GM18907 (cell line): ENCODE data around the gene DSCAML1.

Experiments
- ATAC-seq: cut with Tn5 transposase; IDR thresholded peaks from one replicate; pipeline ENCODE4 v1.9.1; 2021; ENCODE audit warnings: mild to moderate bottlenecking, moderate library complexity; ENCODE audit not compliant: unreplicated experiment

DSCAML1 gene

GRCh38 chr11:117643606-117644300, 153.3 kb downstream of the DSCAML1 start:
- ATAC-seq: no peak

GRCh38 chr11:117642835-117643234, 154.2 kb downstream of the DSCAML1 start:
- ATAC-seq: no peak

GRCh38 chr11:117642396-117642795, 154.6 kb downstream of the DSCAML1 start:
- no peak for ATAC-seq

- no peak for ATAC-seq
Observed at GRCh38 chr11:117641008-117641915, 155.8 kb downstream of the DSCAML1 start.

GRCh38 chr11:117640041-117640440, 157.0 kb downstream of the DSCAML1 start:
- no peak for ATAC-seq

GRCh38 chr11:117639601-117640000, 157.4 kb downstream of the DSCAML1 start:
- no peak for ATAC-seq

GRCh38 chr11:117638911-117639543, 158.0 kb downstream of the DSCAML1 start:
- no peak for ATAC-seq

- ATAC-seq: no peak
Observed at GRCh38 chr11:117634756-117635603, 162.0 kb downstream of the DSCAML1 start.

- no peak for ATAC-seq
Observed at GRCh38 chr11:117633976-117634755, 162.8 kb downstream of the DSCAML1 start.

- no peak for ATAC-seq
Observed at GRCh38 chr11:117633186-117633754, 163.7 kb downstream of the DSCAML1 start.

- no peak for ATAC-seq
Observed at GRCh38 chr11:117632306-117632705, 164.7 kb downstream of the DSCAML1 start.

GRCh38 chr11:117631336-117632140, 165.5 kb downstream of the DSCAML1 start:
- no peak for ATAC-seq

- ATAC-seq: no peak
Observed at GRCh38 chr11:117629891-117630538, 167.0 kb downstream of the DSCAML1 start.

GRCh38 chr11:117629146-117629545, 167.9 kb downstream of the DSCAML1 start:
- no peak for ATAC-seq

- no peak for ATAC-seq
Observed at GRCh38 chr11:117627259-117627658, 169.8 kb downstream of the DSCAML1 start.

GRCh38 chr11:117626576-117626975, 170.4 kb downstream of the DSCAML1 start:
- ATAC-seq: no peak

- ATAC-seq: no peak
Observed at GRCh38 chr11:117625237-117625636, 171.8 kb downstream of the DSCAML1 start.

GRCh38 chr11:117623831-117624271, 173.2 kb downstream of the DSCAML1 start:
- no peak for ATAC-seq
